GM12878 (cell line): ENCODE data around the gene EEFSEC.

ENCODE experiments used
- CHD4 ChIP-seq: fragments of 200-600 bp; sonication (generic); IDR thresholded peaks from 2 replicates; pipeline ENCODE4 v1.6.1; 2016; ENCODE audit warnings: mild to moderate bottlenecking
- EZH2 ChIP-seq: IDR thresholded peaks from 2 replicates; pipeline ENCODE4 v1.6.1; 2012; ENCODE audit warnings: low read depth, mild to moderate bottlenecking, control low read depth, inconsistent platforms, low read length, borderline replicate concordance; ENCODE audit not compliant: control insufficient read depth
- IKZF2 ChIP-seq, 2 experiments: fragments of 450-650 bp; IDR thresholded peaks; 2 replicates each; pipeline ENCODE4 v1.6.1; 2017; ENCODE audit warnings: mild to moderate bottlenecking in 2 of 2, moderate library complexity in 2 of 2
- JUNB ChIP-seq: IDR thresholded peaks from 2 replicates; pipeline ENCODE4 v1.6.1; 2016; ENCODE audit warnings: antibody characterized with exemption, mild to moderate bottlenecking
- POLR2A ChIP-seq: IDR thresholded peaks from 2 replicates; pipeline ENCODE4 v1.6.1; 2011; ENCODE audit warnings: low read depth, mild to moderate bottlenecking, low read length
- POLR2AphosphoS5 ChIP-seq: IDR thresholded peaks from 2 replicates; pipeline ENCODE4 v1.6.1; 2011; ENCODE audit warnings: mild to moderate bottlenecking, low read length, inconsistent platforms
- STAT3 ChIP-seq: IDR thresholded peaks from 2 replicates; pipeline ENCODE4 v1.6.1; 2011; ENCODE audit warnings: low read depth, low read length, improper control_type of control experiment
- TARDBP ChIP-seq: IDR thresholded peaks from 2 replicates; pipeline ENCODE4 v1.6.1; 2016; ENCODE audit warnings: borderline replicate concordance
- YY1 ChIP-seq: IDR thresholded peaks from 2 replicates; pipeline ENCODE4 v1.6.1; 2011; ENCODE audit warnings: low read depth, mild to moderate bottlenecking, low read length
- ZNF24 ChIP-seq: fragments of 450-650 bp; IDR thresholded peaks from 2 replicates; pipeline ENCODE4 v1.6.1; 2017; ENCODE audit warnings: antibody characterized with exemption, mild to moderate bottlenecking
- ZNF274 ChIP-seq: IDR thresholded peaks from one replicate; pipeline ENCODE4 v1.8.0; 2011; ENCODE audit not compliant: insufficient read length, insufficient read depth
- TF ChIP-seq, protein P1 (sequence below), 3 experiments: IDR thresholded peaks in 2 of 3; conservative IDR thresholded peaks in 1 of 3; 2 replicates each; pipeline ENCODE4 v1.5.1; 2011; ENCODE audit warnings: low read depth in 3 of 3, low read length in 3 of 3, mild to moderate bottlenecking in 3 of 3, control low read depth in 2 of 3, moderate library complexity in 2 of 3, inconsistent platforms in 1 of 3, mixed read lengths in 1 of 3; ENCODE audit not compliant: control insufficient read depth in 2 of 3, insufficient read depth in 1 of 3; ENCODE audit errors: extremely low read depth in 1 of 3
- TF ChIP-seq, protein P2 (sequence below): fragments of 150-350 bp; IDR thresholded peaks from 2 replicates; pipeline ENCODE4 v1.6.1; 2016; ENCODE audit warnings: low read depth, low read length
- TF ChIP-seq, protein P3 (sequence below): IDR thresholded peaks from 2 replicates; pipeline ENCODE4 v1.6.1; 2012; ENCODE audit warnings: mild to moderate bottlenecking, low read depth, low read length

DNA sequence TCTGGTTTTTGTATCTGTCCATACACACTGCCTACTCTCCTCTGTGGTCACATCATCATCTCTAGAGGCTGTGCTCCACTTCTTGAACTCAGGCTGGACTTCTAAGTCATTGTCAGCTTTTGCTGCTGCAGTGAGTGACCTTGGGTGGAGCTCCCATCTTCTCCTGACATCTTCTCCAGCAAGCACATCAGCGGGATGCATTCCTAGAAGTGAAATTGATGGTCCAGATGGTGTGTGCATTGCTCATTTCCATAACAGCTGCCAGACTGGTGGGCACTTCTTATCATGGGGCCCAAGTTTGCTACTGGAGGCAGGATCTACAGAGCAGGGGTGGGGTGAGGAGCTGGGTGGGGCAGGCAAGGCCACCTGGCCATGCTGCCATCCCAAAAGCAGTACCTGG, 203.5 kb downstream of the EEFSEC start:
- TF ChIP-seq JUNB (no peak), POLR2A (no peak), YY1 (no peak), STAT3 (no peak), ZNF24 (no peak), EZH2 (no peak), POLR2AphosphoS5 (no peak), IKZF2 (IDR thresholded peaks at IDR 0.05) (no peak), CHD4 (no peak), ZNF274 (no peak), TARDBP (no peak)
- TF ChIP-seq, protein P1, sequence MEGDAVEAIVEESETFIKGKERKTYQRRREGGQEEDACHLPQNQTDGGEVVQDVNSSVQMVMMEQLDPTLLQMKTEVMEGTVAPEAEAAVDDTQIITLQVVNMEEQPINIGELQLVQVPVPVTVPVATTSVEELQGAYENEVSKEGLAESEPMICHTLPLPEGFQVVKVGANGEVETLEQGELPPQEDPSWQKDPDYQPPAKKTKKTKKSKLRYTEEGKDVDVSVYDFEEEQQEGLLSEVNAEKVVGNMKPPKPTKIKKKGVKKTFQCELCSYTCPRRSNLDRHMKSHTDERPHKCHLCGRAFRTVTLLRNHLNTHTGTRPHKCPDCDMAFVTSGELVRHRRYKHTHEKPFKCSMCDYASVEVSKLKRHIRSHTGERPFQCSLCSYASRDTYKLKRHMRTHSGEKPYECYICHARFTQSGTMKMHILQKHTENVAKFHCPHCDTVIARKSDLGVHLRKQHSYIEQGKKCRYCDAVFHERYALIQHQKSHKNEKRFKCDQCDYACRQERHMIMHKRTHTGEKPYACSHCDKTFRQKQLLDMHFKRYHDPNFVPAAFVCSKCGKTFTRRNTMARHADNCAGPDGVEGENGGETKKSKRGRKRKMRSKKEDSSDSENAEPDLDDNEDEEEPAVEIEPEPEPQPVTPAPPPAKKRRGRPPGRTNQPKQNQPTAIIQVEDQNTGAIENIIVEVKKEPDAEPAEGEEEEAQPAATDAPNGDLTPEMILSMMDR (IDR thresholded peaks at IDR 0.05 in 2 of 3, conservative IDR thresholded peaks at IDR 0.05 in 1 of 3; ENCODE audit: control insufficient read depth in 2 of 3, extremely low read depth in 1 of 3, insufficient read depth in 1 of 3, low read depth in 3 of 3, low read length in 3 of 3) = no peak
- TF ChIP-seq, protein P2, sequence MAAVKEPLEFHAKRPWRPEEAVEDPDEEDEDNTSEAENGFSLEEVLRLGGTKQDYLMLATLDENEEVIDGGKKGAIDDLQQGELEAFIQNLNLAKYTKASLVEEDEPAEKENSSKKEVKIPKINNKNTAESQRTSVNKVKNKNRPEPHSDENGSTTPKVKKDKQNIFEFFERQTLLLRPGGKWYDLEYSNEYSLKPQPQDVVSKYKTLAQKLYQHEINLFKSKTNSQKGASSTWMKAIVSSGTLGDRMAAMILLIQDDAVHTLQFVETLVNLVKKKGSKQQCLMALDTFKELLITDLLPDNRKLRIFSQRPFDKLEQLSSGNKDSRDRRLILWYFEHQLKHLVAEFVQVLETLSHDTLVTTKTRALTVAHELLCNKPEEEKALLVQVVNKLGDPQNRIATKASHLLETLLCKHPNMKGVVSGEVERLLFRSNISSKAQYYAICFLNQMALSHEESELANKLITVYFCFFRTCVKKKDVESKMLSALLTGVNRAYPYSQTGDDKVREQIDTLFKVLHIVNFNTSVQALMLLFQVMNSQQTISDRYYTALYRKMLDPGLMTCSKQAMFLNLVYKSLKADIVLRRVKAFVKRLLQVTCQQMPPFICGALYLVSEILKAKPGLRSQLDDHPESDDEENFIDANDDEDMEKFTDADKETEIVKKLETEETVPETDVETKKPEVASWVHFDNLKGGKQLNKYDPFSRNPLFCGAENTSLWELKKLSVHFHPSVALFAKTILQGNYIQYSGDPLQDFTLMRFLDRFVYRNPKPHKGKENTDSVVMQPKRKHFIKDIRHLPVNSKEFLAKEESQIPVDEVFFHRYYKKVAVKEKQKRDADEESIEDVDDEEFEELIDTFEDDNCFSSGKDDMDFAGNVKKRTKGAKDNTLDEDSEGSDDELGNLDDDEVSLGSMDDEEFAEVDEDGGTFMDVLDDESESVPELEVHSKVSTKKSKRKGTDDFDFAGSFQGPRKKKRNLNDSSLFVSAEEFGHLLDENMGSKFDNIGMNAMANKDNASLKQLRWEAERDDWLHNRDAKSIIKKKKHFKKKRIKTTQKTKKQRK = no peak
- TF ChIP-seq, protein P3, sequence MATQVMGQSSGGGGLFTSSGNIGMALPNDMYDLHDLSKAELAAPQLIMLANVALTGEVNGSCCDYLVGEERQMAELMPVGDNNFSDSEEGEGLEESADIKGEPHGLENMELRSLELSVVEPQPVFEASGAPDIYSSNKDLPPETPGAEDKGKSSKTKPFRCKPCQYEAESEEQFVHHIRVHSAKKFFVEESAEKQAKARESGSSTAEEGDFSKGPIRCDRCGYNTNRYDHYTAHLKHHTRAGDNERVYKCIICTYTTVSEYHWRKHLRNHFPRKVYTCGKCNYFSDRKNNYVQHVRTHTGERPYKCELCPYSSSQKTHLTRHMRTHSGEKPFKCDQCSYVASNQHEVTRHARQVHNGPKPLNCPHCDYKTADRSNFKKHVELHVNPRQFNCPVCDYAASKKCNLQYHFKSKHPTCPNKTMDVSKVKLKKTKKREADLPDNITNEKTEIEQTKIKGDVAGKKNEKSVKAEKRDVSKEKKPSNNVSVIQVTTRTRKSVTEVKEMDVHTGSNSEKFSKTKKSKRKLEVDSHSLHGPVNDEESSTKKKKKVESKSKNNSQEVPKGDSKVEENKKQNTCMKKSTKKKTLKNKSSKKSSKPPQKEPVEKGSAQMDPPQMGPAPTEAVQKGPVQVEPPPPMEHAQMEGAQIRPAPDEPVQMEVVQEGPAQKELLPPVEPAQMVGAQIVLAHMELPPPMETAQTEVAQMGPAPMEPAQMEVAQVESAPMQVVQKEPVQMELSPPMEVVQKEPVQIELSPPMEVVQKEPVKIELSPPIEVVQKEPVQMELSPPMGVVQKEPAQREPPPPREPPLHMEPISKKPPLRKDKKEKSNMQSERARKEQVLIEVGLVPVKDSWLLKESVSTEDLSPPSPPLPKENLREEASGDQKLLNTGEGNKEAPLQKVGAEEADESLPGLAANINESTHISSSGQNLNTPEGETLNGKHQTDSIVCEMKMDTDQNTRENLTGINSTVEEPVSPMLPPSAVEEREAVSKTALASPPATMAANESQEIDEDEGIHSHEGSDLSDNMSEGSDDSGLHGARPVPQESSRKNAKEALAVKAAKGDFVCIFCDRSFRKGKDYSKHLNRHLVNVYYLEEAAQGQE = no peak
